KMS-11 (cell line): Measurements from ENCODE around the gene MZF1.
"Not testable (repeated sequence)": the region's sequence is repeated elsewhere in the genome, so short reads cannot be mapped to it uniquely, and the experiment has no call there.

Experiments used
- H2AFZ ChIP-seq: fragments of 200-600 bp; sonication (generic); 2 replicates; pipeline ENCODE4 v1.6.1; 2016; ENCODE audit warnings: antibody characterized with exemption, mixed run types, low read depth
- H3K27ac ChIP-seq: fragments of 200-600 bp; sonication (generic); 2 replicates; pipeline ENCODE4 v1.6.1; 2016; ENCODE audit warnings: mild to moderate bottlenecking, mixed run types
- H3K27me3 ChIP-seq: fragments of 200-600 bp; sonication (generic); 2 replicates; pipeline ENCODE4 v1.6.1; 2017; ENCODE audit warnings: mild to moderate bottlenecking, low read depth, mixed run types, moderate library complexity; ENCODE audit not compliant: insufficient read depth
- H3K36me3 ChIP-seq: fragments of 200-600 bp; sonication (generic); 2 replicates; pipeline ENCODE4 v1.6.1; 2017; ENCODE audit warnings: mild to moderate bottlenecking, mixed run types; ENCODE audit not compliant: insufficient read depth
- H3K4me1 ChIP-seq: fragments of 200-600 bp; sonication (generic); 2 replicates; pipeline ENCODE4 v1.6.1; 2016; ENCODE audit warnings: mild to moderate bottlenecking, low read depth, mixed run types; ENCODE audit not compliant: poor library complexity, severe bottlenecking
- H3K4me2 ChIP-seq: fragments of 200-600 bp; sonication (generic); 2 replicates; pipeline ENCODE4 v1.7.0; 2016; ENCODE audit warnings: mild to moderate bottlenecking, mixed run types
- H3K4me3 ChIP-seq: fragments of 200-600 bp; sonication (generic); IDR thresholded peaks from 2 replicates; pipeline ENCODE4 v1.6.1; 2017; ENCODE audit warnings: low read depth, low read length, mixed read lengths; ENCODE audit not compliant: insufficient read depth
- H3K79me2 ChIP-seq: fragments of 200-600 bp; sonication (generic); 2 replicates; pipeline ENCODE4 v1.6.1; 2016; ENCODE audit warnings: low read depth, mixed run types; ENCODE audit not compliant: insufficient read depth
- H3K9ac ChIP-seq: fragments of 200-600 bp; sonication (generic); 2 replicates; pipeline ENCODE4 v1.6.1; 2016; ENCODE audit warnings: mild to moderate bottlenecking, mixed run types
- H4K20me1 ChIP-seq: fragments of 200-600 bp; sonication (generic); 2 replicates; pipeline ENCODE4 v1.6.1; 2016; ENCODE audit warnings: mild to moderate bottlenecking, mixed run types; ENCODE audit not compliant: insufficient read depth
- CTCF ChIP-seq: fragments of 200-600 bp; sonication (generic); conservative IDR thresholded peaks from 2 replicates; pipeline ENCODE4 v1.6.1; 2017; ENCODE audit warnings: low read depth, mild to moderate bottlenecking, antibody characterized with exemption, low read length, moderate library complexity, mixed read lengths

Gene MZF1

GRCh38 chr19:58572818-58573657 lies at the start of gene MZF1:
Gene MZF1, minus strand, starts transcription at chr19:58573335. Its CDS starts 1,946 bp downstream, at chr19:58571389.
- H2AFZ ChIP-seq, result peak within 1 kb of the TSS; percentile 58
- H3K4me1 ChIP-seq, result peaks cover 27% of the 10 kb centered on the region
- no peak for TF ChIP-seq CTCF

GRCh38 chr19:58607213-58607612 lies 34.1 kb upstream of the MZF1 start:
- not testable (repeated sequence) for H3K36me3 ChIP-seq, H3K9ac ChIP-seq, H3K27ac ChIP-seq, H3K27me3 ChIP-seq, H3K4me1 ChIP-seq, H4K20me1 ChIP-seq, H3K4me3 ChIP-seq, H3K79me2 ChIP-seq, H2AFZ ChIP-seq, H3K4me2 ChIP-seq

More at GRCh38 chr19:58572818-58573657, at the start of gene MZF1:
- Histone ChIP-seq H3K4me3 (no peak within 1 kb of the TSS), H3K36me3 (no peaks in the 10 kb centered on the region), H3K4me2 (peak within 1 kb of the TSS; percentile 84), H4K20me1 (no peaks in the 10 kb centered on the region), H3K9ac (peak within 1 kb of the TSS; percentile 67), H3K27ac (peak within 1 kb of the TSS; percentile 80), H3K79me2 (peaks cover 13% of the 10 kb centered on the region; the same call in 1 of the 2 replicates), H3K27me3 (no peaks in the 10 kb centered on the region)

GRCh38 chr19:58606251-58606896 lies 33.2 kb upstream of the MZF1 start:
- H3K4me3 ChIP-seq, H3K36me3 ChIP-seq, H3K79me2 ChIP-seq, H3K27me3 ChIP-seq, H4K20me1 ChIP-seq, H3K4me2 ChIP-seq, H3K4me1 ChIP-seq, H2AFZ ChIP-seq, H3K27ac ChIP-seq, H3K9ac ChIP-seq: not testable (repeated sequence)
- peak; percentile 58 for TF ChIP-seq CTCF

- no peak for TF ChIP-seq CTCF
- Histone ChIP-seq H3K9ac (no peak overlapping the region), H3K4me1 (no peaks in the 10 kb centered on the region), H2AFZ (no peak overlapping the region), H3K27me3 (no peaks in the 10 kb centered on the region), H3K27ac (no peak overlapping the region), H4K20me1 (no peaks in the 10 kb centered on the region), H3K4me3 (no peak overlapping the region), H3K4me2 (no peak overlapping the region), H3K36me3 (no peaks in the 10 kb centered on the region), H3K79me2 (no peaks in the 10 kb centered on the region)
These were observed 13.1 kb upstream of the MZF1 start for GRCh38 chr19:58586133-58586765.
